Measurements from ENCODE around the gene NDUFS3.
A peak's percentile ranks its signal among the peaks of the same experiment; 100 is the strongest.

Gene NDUFS3

GRCh38 chr11:47571895-47572294 lies 7.0 kb upstream of the NDUFS3 start:
- no peak overlapping the region for H3K4me3 ChIP-seq (ENCODE audit: low read length)
- peak; percentile 62 for DNase-seq (ENCODE audit: low read depth)
- TF ChIP-seq, protein P1, sequence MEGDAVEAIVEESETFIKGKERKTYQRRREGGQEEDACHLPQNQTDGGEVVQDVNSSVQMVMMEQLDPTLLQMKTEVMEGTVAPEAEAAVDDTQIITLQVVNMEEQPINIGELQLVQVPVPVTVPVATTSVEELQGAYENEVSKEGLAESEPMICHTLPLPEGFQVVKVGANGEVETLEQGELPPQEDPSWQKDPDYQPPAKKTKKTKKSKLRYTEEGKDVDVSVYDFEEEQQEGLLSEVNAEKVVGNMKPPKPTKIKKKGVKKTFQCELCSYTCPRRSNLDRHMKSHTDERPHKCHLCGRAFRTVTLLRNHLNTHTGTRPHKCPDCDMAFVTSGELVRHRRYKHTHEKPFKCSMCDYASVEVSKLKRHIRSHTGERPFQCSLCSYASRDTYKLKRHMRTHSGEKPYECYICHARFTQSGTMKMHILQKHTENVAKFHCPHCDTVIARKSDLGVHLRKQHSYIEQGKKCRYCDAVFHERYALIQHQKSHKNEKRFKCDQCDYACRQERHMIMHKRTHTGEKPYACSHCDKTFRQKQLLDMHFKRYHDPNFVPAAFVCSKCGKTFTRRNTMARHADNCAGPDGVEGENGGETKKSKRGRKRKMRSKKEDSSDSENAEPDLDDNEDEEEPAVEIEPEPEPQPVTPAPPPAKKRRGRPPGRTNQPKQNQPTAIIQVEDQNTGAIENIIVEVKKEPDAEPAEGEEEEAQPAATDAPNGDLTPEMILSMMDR (conservative IDR thresholded peaks at IDR 0.05; ENCODE audit: low read length) = no peak

- H3K4me3 ChIP-seq (ENCODE audit: low read length) = no peak overlapping the region
- TF ChIP-seq, protein P1 (conservative IDR thresholded peaks at IDR 0.05; ENCODE audit: low read length) = no peak
- DNase-seq (ENCODE audit: low read depth) = no peak
Observed at GRCh38 chr11:47572715-47573255, 6.1 kb upstream of the NDUFS3 start.

DNA sequence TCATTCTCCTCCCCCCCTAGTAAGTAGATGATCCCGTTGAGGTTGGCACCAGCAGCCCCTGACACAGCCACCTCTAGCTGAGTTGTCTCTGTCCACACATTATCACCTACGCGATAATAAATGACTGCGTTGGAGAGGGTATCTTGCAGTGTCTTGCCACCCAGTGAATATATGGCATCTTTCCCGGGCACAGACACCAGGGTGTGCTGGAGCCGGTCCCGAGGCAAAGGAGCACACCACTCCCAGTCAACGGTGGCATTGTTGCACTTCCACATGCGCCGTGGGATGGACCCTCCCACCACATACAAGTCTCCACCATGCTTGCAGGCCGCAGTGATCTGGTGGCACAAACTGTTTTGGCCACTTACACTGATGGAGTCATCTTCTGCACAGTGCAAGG lies 5.6 kb upstream of the NDUFS3 start:
- no peak overlapping the region for H3K4me3 ChIP-seq (ENCODE audit: low read length)
- DNase-seq (ENCODE audit: low read depth) = no peak
- TF ChIP-seq, protein P1 (conservative IDR thresholded peaks at IDR 0.05; ENCODE audit: low read length) = no peak

DNA sequence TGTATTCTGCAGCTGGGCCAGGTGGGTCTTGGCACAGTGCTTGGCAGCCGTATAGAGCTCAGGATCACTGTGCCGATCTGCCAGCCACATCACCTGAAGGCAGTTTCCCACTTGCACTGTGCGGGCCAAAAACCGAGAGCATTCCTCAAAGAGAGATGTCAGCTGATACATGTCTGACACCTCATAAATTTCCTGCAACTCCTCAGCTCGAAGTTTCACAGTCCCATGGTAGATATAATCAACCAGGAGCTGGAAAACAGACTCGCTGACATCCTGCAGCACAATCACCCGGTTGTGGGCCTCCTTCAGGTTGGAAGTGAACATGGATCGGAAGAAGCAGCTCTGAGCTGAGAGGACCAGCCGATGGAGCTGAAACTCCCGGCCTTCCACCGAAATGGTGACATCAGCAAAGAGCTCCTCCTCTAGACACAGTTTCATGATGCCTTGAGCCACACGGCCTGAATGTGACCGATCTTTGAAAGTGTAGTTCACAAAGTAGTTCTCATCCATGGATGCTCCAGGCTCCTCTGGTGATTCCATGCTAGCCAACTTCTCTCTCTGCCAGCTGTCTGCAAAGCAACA lies 1.3 kb upstream of the NDUFS3 start:
- TF ChIP-seq, protein P1 (conservative IDR thresholded peaks at IDR 0.05; ENCODE audit: low read length) = no peak
- H3K4me3 ChIP-seq (ENCODE audit: low read length) = peak overlapping the region; percentile 97
- DNase-seq (ENCODE audit: low read depth) = no peak

DNA sequence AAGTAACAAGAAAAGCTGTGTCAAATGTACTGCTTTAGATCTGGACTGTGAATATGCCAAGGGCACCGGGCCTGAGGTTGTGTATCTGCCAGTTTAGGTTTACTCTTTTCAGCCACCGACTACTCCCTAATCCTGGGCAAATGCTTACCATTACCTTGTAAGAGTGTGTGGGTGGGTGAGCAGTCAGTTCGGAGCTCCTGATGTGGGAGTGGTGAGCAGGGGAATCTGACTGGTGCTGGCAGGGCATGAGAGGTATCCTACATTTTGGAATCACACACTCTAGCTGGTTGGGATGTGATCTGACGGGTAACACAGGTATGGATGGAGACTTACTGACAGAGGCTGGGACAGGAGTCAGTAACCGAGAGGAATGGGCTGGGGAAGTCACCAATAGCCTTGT lies 5.0 kb downstream of the NDUFS3 start:
- H3K4me3 ChIP-seq (ENCODE audit: low read length) = no peak overlapping the region
- DNase-seq (ENCODE audit: low read depth) = no peak
- TF ChIP-seq, protein P1 (conservative IDR thresholded peaks at IDR 0.05; ENCODE audit: low read length) = no peak

GRCh38 chr11:47586098-47586855 lies 7.4 kb downstream of the NDUFS3 start, which contains the start of gene FAM180B:
Gene FAM180B, plus strand, starts transcription at chr11:47586678. Its CDS starts 91 bp downstream, at chr11:47586769.
- no peak for DNase-seq (ENCODE audit: low read depth)
- H3K4me3 ChIP-seq (ENCODE audit: low read length) = no peak within 1 kb of the TSS
- TF ChIP-seq, protein P1 (conservative IDR thresholded peaks at IDR 0.05; ENCODE audit: low read length) = no peak

Data from AG10803 (cell line).